CD4-positive, alpha-beta T cell treated with Interleukin-21 for 1 hour (primary cell): ENCODE results near the gene DAP.
"Not testable (repeated sequence)": the region's sequence is repeated elsewhere in the genome, so short reads cannot be mapped to it uniquely, and the experiment has no call there.

Experiments used
- DNase-seq: peaks from one replicate; pipeline ENCODE4 v3.0.0-alpha.2; 2020

DAP gene

GRCh38 chr5:10668697-10669096 lies 92.3 kb downstream of the DAP start:
- DNase-seq, result no peak

GRCh38 chr5:10667431-10668057 lies 93.5 kb downstream of the DAP start:
- DNase-seq, result no peak

GRCh38 chr5:10666531-10667299 lies 94.3 kb downstream of the DAP start:
- no peak for DNase-seq

- DNase-seq, result no peak
These were observed 95.2 kb downstream of the DAP start for GRCh38 chr5:10665799-10666198.

- not testable (repeated sequence) for DNase-seq
These were observed 96.8 kb downstream of the DAP start for GRCh38 chr5:10664180-10664769.

- no peak for DNase-seq
These were observed 97.4 kb downstream of the DAP start for GRCh38 chr5:10663489-10664179.

GRCh38 chr5:10662661-10663488 lies 98.2 kb downstream of the DAP start:
- no peak for DNase-seq

- DNase-seq, result no peak
These were observed 99.0 kb downstream of the DAP start for GRCh38 chr5:10662083-10662482.

- no peak for DNase-seq
These were observed 99.6 kb downstream of the DAP start for GRCh38 chr5:10661401-10661800.

- no peak for DNase-seq
These were observed 100.2 kb downstream of the DAP start for GRCh38 chr5:10660720-10661387.

GRCh38 chr5:10660135-10660534 lies 100.9 kb downstream of the DAP start:
- no peak for DNase-seq

GRCh38 chr5:10658265-10658664 lies 102.8 kb downstream of the DAP start:
- no peak for DNase-seq

- no peak for DNase-seq
These were observed 104.8 kb downstream of the DAP start for GRCh38 chr5:10655972-10656830.

- no peak for DNase-seq
These were observed 105.7 kb downstream of the DAP start for GRCh38 chr5:10655161-10655971.

- DNase-seq, result no peak
These were observed 106.5 kb downstream of the DAP start for GRCh38 chr5:10654566-10654965.

GRCh38 chr5:10653751-10654400 lies 107.2 kb downstream of the DAP start:
- DNase-seq, result no peak

- no peak for DNase-seq
These were observed 108.0 kb downstream of the DAP start for GRCh38 chr5:10653043-10653442.

GRCh38 chr5:10652606-10653005 lies 108.4 kb downstream of the DAP start:
- no peak for DNase-seq

- DNase-seq, result no peak
These were observed 108.9 kb downstream of the DAP start for GRCh38 chr5:10652151-10652550.
